SK-N-SH treated with all-trans-retinoic acid at 6 μM for 48 hours (cell line): ENCODE results near the gene NEURL1.

Experiments
- CREB5 ChIP-seq: fragments of 250-450 bp; sonication (Bioruptor Pico); IDR thresholded peaks from 2 replicates; pipeline ENCODE4 v1.5.1; 2020; ENCODE audit warnings: low read depth, mild to moderate bottlenecking, moderate library complexity
- ISL1 ChIP-seq: fragments of 250-450 bp; sonication (Bioruptor Pico); IDR thresholded peaks from 2 replicates; pipeline ENCODE4 v2.1.2; 2022; ENCODE audit warnings: mild to moderate bottlenecking, moderate library complexity
- POU6F1 ChIP-seq: fragments of 250-450 bp; sonication (Bioruptor Pico); IDR thresholded peaks from 2 replicates; pipeline ENCODE4 v1.8.0; 2021; ENCODE audit warnings: low read depth, mild to moderate bottlenecking, moderate library complexity, borderline replicate concordance
- ZC3H10 ChIP-seq: fragments of 250-450 bp; sonication (Bioruptor Pico); IDR thresholded peaks from 2 replicates; pipeline ENCODE4 v1.5.1; 2021; ENCODE audit warnings: mild to moderate bottlenecking, moderate library complexity

- TF ChIP-seq CREB5 (CRISPR knock-in tag) (no peak), ZC3H10 (CRISPR knock-in tag) (no peak), ISL1 (no peak), POU6F1 (CRISPR knock-in tag) (no peak)
Observed at GRCh38 chr10:103582331-103583123, 89.0 kb downstream of the NEURL1 start.
